Kidney glomerular epithelial cell (primary cell): Measurements from ENCODE around the gene GOLGA6A.
"Not testable (repeated sequence)": the region's sequence is repeated elsewhere in the genome, so short reads cannot be mapped to it uniquely, and the experiment has no call there.

Experiments used
- DNase-seq: peaks from one replicate; lab custom pipeline; 2025; lab: John Stamatoyannopoulos, UW

GOLGA6A gene

DNA sequence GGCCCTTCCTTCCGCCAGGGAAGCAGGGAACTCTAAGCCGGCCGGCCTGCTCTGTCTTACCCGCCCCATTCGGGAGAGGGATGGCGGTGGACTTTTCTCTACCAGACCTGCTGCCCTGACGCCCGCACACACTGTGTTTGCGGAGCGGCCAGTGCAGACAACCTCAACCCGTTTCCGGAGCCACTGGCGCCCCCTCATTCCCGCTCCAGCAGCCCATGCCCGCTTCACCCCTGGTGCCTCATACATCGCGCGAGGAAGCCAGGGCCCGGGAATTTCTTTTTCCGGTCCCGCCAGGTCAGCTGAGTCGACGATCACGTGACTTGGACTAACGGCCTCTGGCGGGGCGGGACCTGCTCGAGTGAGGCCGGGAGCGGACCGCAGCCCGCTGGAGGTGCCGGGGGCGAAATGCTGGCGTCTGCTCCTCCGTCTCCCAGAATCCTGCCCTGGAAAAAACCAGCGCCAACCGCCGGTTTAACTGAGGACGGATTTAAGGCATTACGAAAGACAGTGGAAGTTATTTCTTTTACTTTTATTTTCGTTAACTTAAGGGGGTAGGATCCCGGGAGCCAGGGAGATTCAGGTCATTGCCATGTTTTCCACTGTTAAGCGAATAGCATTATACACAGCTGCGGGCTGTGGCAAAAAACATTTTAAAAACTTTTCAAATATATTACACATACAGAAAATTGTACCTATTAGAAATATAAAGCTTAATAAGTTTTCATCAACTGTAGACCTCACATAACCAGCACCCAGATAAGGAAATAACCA, 17.8 kb upstream of the GOLGA6A start:
- DNase-seq, result not testable (repeated sequence)

DNA sequence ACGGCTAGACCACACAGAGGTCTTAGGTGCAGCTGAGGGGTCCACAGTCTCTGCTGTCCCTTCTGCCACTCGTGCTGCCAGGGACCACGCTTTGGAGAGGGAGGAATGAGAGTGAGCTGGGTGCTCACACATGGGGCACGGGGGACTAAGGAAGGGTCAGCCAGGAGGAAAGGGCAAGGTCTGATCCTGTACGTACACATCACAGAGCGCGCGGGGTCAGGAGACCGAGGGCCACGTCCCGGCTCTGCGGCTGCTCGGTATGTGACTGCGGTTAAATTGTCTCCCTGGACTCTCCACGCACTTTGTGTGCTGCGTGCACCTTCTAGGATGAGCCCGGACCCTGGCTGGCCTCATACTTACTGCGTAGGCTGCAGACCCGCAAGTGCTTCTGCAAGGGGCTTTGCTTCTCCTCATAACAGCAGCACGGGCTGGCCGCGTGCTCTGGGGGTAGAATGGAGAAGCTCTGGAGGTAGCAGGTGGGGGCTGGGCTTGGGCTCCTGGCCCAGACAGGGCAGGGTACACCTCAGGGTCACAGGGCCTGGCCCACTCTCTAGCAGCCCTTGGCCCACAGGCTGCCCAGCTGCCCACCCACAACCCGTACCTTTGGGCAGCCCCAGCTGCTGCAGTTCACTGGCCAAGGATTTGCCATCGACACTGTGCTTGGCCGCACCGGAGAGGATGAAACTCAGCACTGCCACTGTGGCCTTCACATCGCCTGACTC, 14.6 kb upstream of the GOLGA6A start:
- DNase-seq, result not testable (repeated sequence)

DNA sequence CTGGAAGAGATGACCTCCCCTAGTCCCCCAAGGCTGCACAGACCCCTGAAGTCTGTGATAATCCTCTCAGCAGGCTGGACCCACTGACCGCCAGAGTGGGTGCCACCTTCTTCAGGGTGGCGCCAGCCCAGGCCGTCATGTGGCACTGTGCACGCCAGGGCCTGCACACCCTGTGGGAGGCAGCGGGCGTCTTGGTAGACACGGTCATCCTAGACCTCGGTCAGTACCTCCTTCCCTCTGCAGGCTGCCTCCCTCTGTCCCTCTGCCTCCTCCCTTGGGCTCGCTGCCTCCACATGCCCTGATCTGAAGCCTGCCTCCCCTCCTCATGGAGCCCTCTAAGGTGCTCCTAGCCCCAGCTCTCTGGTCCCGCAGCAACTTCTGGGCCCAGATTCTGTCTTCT, 13.3 kb upstream of the GOLGA6A start:
- DNase-seq, result not testable (repeated sequence)

DNA sequence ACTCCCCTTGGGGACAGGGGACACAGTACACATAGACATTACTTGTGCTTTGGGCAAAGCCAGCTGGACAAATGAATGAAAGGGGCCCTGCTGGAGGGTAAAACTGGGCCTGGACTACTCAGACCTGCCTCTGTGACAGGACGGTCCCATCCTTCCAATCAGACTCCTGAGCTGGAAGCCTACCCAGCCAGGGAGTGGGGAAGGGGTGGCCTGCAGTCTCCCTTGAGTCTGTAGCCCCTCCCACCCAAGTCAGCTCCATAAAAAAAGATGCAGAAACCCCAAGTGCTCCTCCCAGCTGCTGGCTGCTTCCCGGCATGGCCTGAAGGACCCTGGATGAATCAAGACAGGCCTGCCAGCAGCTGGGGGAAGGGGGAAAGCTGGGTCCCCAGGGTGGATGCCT, 12.2 kb upstream of the GOLGA6A start:
- not testable (repeated sequence) for DNase-seq

DNA sequence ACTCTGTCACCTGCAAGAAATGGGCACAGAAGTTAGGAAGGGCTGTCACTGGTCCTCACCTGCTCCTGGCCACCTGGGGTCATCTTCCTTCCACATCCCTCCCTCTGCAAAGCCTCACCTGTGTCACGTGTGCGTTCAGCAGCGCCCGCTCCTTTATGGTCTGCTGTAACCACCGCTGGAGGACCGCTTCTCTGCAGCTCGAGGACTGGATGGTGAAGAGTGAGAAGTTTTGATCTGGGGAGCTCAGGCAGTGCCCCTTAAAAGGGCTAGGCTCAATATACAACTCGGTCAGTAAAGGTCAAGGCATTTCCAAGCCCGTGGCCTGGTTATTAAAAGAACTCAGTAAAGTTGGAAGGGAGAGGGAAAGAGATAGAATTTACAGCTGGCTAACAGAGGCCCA, 6.6 kb downstream of the GOLGA6A start:
- DNase-seq, result not testable (repeated sequence)

DNA sequence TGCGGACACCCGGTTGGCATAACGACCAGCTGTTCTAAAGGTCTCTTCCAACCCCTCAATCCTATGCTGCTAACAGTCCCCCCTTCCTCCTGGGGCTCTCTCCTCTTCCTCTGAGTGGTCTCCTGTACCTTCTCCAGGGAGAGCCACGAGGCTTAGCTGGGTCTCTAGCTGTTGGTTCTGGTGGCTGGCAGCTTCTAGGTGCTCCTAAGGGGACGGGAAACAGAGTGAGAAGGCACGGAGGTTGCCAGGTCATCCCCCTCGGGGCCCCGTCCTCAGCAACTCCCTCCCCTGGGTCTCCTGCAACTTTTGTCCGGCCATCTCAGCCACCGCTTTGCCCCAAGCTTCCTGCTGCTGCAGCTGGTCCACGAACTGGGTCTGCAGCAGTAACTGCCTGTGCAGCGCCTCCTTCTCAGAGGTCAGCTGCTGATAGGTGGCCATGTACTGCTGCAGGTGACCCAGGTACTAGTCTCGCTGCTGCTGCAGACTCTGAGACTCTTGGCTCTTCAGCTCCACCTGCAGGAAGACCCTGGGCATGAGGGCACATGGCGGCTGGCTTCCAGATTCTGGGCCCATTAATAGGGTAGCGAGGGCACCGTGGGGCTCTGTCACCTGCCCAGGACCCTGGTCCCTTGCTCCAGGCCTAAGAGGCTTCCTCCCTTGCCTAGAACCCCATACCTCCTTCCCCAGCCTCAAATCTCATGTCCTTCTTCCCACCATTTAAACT, 9.6 kb downstream of the GOLGA6A start:
- DNase-seq, result not testable (repeated sequence)

DNA sequence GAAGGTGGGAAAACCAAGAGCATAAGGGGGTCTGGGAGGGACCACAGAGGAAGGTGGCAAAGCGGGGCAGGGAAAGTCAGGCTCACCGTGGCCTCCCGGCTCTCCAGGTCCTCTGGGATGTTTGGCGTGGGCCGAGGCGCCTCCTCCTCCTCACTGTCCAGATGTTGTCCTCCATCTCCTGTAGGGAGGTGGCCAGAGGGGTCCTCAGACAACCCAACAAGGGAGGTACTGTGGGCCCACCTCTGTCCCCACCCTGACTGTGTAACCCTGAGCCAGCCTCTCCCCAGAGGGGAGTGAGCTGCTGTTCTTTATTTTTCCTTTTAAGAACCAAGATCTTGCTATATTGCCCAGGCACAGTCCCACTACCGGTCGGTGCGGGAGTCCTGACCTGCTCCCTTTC, 10.2 kb downstream of the GOLGA6A start:
- not testable (repeated sequence) for DNase-seq

DNA sequence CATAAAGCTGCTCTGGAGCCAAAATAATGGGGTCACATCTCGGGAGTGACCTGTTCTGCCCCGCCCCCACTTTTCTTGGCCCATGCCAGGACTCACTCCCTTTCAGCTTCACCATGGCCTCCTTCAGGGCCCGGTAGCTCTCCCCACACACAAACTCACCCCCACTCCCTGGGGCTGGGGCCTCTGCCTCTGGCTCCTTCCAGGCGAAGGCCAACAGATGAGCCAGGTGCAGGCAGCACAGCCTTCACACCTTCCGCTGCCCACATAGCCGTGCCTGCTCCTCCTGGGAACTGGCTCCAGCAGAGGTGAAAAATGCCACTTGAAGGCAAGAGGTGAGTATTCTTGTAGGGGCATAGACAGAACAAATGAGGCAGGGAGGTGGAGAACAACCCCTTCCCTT, 10.7 kb downstream of the GOLGA6A start:
- DNase-seq, result not testable (repeated sequence)

DNA sequence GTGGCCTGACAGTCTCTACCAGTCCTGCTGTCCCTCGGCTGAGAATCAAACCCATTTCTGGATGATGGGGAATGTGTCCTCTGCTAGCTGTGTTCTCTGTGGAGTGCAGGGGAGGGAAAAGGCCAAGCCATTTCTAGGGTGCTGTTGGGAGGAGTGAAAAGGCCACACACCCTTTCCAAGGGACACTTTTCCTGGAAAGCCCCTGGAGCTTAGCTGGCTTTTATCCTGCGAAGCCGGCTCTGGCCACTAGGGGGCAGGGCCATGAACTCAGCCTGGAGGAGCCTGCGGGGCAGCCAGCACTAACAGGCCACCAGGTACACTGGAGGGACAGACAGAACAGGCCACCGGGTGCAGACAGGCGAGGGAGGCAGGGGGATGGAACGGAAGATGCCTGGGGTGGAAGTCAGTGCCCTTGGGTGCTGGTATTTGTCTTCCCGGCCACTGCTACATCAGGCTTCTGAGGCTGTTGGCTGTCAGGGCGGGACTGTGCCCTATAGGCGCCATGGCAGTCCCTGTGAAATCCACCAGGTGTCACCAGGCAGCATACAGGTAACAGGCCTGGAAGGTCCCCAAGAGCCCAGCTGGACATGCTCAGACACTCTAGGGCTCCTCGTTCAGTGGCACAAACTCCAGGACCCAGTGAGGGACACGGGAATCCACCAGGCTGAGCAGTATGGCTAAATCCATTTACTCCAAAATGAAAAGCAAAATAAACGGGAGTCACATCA, 16.5 kb downstream of the GOLGA6A start:
- not testable (repeated sequence) for DNase-seq

DNA sequence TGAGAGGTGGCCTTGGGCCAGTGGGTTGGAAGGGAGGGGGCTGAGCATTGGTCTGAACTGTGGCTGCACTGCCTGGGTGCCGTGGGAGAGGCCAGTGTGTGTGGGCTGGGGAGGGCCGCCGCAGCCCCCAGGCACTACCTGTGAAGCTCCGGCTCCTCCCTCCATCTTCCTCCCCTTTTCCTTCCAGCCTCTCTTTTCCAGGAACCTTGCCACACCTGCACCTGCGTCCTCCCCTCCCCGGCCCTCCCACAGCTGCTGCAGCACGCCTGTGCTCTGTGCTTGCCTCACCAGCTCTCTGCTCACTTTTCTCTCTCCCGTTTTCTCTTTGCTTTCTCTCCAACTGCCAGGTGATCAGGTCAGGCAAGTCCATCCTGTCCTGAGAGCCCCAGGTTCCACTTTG, 17.5 kb downstream of the GOLGA6A start:
- not testable (repeated sequence) for DNase-seq

DNA sequence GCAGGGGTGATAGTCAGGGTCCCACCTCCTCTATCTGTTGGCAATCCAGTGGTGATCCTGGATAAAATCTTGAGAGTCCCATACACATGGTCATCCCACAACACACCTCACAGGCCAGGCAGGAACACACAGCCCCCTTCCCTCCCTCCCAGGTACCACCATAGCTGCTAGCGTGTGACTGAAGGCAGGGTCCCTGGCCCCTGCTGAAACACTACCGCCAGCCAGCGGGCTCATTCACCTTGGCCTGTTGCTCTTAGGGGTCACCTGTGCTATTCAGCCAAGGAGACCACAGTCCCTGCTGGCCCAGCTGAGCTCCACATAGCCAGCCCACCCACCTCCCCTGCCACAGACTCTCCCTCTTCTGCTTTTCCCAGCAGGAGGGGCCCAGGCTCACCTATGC, 18.2 kb downstream of the GOLGA6A start:
- DNase-seq, result not testable (repeated sequence)

DNA sequence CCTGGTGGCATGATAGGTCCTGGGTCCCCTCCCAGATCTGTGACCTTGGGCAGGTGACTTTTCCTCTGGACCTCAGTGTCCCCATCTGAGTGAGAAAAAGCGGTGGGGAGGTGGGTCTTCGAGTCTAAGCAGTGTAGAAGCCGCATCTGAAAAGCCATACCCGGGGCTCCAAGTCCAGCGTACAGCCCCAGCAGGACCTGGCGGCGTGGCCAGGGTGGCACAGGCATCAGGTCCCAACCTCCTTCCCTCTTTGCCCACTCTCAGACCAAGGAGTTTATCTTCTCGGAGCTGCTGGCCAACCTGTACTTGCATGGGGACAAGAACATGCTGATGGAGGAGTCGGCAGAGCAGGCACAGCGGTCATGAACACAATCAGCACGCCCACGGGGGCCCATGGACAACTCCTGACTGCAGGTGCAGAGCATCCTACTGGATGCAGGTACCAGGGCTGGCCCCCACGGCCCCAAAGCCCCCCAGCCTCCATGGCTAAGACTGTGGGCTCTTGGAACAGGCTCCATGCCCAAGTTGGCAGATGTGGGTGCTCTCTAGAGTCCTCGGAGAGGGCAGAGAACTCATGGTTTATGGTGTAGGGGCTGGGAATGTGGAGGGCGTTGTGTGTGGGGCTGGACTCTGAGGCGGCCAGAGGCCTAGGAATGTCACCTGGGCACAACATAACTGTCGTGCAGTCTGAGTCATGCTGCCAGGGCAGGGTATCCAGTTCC, 18.8 kb downstream of the GOLGA6A start:
- DNase-seq, result not testable (repeated sequence)

DNA sequence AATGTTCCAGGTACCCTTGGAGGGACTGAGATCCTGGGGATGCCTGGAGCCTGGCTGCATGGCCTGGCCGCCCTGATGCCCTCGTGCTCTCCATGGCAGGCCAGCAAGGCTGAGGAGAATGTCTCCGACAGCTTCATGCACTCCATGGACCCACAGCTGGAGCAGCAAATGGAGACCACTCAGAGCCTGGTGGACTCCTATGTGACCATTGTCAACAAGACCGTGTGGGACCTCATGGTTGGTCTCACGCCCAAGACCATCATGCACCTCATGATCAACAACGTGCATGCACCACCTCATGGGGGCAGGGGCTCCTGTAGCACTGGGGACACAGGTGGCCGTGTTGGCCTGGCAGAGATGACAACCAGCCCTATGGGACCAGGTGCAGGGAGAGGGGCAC, 19.7 kb downstream of the GOLGA6A start:
- DNase-seq, result no peak

DNA sequence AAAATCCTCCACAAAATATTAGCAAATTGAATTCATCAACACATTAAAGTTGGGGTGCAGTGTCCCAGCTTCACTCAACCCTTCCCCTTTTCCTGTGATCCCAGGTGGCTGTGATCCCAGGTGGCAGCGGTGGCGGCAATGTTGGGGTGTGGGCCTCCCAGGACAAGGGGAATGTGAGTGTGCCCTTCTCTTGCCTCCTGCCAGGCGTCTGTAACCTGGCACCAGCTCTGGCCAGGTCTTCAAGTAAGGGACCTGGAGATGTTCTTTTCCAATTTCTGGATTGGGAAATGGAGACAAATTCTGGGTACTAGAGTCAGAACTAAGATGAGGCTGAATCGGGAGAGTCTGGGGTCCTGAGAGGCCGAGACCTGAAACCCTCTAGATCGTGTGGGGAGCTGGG, 20.1 kb downstream of the GOLGA6A start:
- DNase-seq, result no peak

DNA sequence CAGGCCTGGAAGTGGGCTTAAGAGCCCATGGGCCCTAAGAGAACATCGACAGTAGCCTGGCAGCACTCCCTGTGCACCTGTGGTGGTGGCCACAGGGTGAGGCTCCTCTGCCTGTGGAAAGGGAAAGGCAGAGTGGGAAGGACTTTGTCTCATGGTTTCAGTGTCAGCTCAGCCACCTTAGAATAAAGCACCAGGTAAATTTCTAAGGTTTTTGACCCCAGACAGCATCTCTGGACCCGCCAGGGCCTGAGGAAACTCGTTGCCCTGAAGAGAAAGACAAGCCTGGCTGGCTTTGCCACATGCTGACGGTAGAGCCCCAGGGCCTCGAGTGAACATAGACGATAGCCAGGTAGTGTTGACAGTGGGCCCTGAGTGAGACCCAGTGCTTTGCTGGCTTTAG, 22.1 kb downstream of the GOLGA6A start:
- no peak for DNase-seq

DNA sequence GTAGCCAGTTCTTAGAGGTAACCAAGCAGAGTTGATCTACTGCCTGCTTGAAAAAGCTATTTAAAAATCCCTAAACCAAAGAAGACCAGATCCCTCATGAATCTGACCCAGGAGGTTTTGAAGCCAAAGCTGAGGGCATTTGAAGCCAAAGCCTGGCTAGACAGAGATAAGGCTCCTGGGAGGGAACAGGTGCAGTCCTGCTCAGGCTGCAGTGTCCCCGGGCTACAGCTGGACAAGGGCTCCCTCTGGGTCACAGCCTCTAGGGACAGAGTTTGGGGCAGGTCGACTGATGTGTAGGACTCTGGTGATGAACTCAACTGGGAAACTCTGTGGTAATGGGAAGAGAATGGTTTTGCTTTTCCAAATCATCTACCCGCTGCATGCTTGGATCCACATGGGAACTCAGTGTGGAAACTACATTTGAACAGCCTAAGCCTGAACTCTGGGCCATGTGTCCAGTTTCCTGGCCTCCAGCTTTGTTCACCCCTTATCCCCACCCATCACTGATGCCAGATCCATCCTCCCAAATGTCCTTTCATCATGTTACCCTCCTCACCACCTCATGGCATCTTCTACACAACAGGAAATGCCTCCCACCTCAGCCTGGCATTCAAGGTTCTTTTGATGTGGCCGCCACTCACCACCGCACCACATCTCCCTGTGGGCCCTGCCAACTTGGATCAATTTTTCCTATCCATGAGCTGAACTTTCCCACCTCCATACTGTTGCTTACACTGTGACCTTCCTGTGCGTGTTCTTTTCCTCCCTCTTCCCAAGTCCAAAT, 23.1 kb downstream of the GOLGA6A start:
- not testable (repeated sequence) for DNase-seq

DNA sequence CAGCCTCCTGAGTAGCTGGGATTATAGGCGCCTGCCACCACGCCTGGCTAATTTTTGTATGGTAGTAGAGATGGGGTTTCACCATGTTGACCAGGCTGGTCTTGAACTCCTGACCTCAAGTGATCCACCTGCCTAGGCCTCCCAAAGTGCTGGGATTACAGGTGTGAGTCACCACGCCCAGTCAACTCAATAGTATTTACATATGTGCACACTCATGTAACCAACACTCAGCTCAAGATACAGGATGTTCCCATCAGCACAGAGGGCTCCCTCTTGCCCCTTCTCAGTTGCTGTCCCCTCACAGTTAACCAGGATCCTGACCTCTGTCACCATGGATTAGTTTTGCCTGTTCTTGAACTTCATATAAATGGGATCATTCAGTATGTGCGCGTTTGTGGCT, 26.0 kb downstream of the GOLGA6A start:
- DNase-seq, result not testable (repeated sequence)

DNA sequence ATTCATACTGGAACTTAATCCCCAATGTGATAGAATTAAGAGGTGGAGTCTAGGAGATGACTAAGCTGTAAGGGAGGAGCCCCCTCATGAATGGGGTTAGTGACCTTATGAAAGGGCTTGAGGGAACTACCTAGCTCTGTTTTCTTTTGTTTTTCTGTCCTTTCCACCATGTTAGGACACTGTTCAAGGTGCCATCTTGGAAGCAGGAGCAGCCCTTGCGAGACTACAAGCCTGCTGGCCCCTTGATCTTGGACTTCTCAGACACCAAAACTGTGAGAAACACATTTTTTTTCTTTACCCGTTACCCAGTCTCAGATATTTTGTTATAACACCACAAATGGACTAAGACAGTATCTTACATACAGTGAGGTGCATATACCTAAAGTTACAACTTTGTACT, 26.5 kb downstream of the GOLGA6A start:
- no peak for DNase-seq

DNA sequence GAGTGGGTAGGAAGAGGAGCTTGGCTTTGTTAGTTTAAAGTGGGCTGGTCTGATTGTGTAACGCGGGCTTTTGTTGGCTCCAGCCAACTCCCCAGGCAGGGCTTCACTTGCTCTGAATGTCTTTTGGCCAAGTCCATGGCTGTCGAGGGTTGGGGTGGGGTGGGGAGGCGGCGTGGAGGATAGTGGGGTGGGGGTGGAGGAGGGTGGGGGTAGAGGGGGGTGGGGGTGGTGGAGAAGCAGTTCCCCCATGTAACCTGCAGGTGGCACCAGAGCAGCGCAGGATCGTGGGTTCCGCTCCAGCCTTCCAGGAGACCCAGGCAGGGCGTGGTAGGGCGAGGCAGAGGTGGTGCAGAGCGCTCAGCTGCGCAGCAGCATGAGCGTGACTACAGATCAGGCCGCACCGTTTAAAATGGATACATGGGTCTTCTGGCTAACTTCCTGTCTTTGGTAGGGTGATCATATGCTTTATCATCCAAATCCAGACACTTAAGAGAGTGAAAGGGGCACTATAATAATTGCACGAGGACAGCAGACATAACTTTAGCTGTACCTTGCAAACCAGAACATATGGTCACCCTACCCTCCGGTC, 28.3 kb downstream of the GOLGA6A start:
- DNase-seq, result peak; percentile 35

DNA sequence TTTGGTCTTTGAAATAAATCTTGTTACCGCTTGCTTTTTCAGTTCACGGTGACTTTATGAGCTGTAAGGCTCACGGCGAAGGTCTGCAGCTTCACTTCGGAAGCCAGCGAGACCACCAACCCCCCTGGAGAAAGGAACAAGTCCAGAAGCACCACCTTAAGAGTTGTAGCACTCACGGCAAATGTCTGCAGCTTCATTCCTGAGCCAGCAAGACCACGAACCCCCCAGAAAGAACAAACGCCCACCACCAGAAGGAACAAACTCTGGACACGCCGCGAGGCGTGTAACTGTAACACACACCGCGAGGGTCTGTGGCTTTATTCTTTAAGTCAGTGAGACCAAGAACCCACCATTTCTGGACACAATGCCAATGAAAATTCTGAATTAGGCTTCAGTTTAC, 28.8 kb downstream of the GOLGA6A start:
- no peak for DNase-seq
